HAP-1 (cell line): ENCODE data around the gene C19orf38.

Experiments
- DNase-seq, 2 experiments: peaks; one replicate each; pipeline ENCODE4 v3.0.0-alpha.2; 2016 to 2020; ENCODE audit warnings: low spot score in 2 of 2
- H3K27me3 ChIP-seq: fragments of 250-450 bp; sonication (Bioruptor Pico); 2 replicates; pipeline ENCODE4 v1.5.1; 2020; ENCODE audit warnings: low read depth, mild to moderate bottlenecking, moderate library complexity
- H3K36me3 ChIP-seq: fragments of 250-450 bp; sonication (Bioruptor Pico); replicated peaks from 2 replicates; pipeline ENCODE4 v1.5.1; 2020; ENCODE audit warnings: mild to moderate bottlenecking
- H3K4me1 ChIP-seq: fragments of 250-450 bp; sonication (Bioruptor Pico); 2 replicates; pipeline ENCODE4 v1.5.1; 2020; ENCODE audit warnings: mild to moderate bottlenecking
- H3K4me3 ChIP-seq: fragments of 250-450 bp; sonication (Bioruptor Pico); 2 replicates; pipeline ENCODE4 v1.5.1; 2020; ENCODE audit warnings: mild to moderate bottlenecking, moderate library complexity
- H3K9me3 ChIP-seq: fragments of 250-450 bp; sonication (Bioruptor Pico); 2 replicates; pipeline ENCODE4 v1.5.1; 2020; ENCODE audit warnings: mild to moderate bottlenecking, moderate library complexity
- in situ Hi-C: fragments of 300-500 bp; cut with MboI; formaldehyde crosslinking; loops from 3 replicates; pipeline ENCODE4 v1.14.3; 2020; ENCODE audit warnings: low sequenced_read_pairs, inconsistent platforms, mixed read lengths

The C19orf38 gene

DNA sequence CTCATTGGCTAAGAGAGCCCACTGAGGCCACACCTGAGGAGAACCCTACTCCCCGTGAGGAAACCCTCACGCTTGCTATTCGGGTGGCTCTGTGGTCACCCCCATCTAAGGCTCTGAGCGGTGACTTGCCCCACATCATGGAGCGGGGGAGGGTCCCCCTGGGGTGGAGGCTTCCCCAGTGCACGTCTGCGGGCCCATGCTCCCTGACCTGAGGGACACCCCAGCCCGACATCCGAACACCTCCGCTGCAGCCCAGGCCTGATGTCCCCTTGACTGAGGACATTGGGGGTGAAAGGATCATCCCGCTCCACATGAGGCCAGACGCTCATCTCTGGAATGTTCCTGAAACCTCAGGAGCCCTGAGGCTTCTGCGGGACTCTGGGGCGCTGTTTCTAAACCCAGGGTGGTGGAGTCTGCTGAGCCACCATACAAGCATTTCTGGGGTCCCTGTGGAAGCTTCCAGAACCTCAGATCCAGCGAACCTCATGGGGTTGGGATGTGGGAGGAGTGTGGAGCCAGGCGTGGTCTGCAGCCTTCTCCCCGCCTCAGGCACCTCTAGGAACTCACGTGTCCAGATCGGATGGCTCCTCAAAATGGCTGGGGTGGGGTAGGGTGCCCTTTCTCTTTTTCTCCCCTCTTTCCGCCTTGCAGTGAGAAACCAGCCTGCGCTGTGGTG, 32.1 kb upstream of the C19orf38 start:
- in situ Hi-C loops: no loop called here
- no peaks in the 10 kb centered on the region for H3K4me1 ChIP-seq

DNA sequence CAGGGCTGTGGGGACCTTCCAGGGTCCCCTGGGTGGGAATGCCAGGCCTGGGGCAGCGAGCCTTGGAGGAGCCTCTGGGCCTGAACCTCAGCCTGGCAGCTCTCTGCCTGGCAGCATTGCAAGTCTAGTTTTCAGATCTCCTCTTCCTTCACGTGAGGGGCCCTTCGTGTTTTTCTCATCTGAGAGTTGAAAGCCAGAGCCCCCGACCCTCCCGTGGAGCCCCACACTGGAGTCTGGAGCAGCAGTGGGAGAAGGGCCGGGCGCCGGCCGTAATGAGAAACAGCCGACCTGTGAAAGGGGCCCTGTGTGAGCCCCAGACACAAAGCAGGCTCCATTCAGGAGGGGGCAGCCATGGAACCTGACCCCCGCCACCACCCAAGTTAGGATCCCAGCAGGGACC, 31.5 kb upstream of the C19orf38 start:
- no peaks in the 10 kb centered on the region for H3K27me3 ChIP-seq
- DNase-seq: no peak
- in situ Hi-C loops: no loop called here
- no peaks in the 10 kb centered on the region for H3K9me3 ChIP-seq
- no peak overlapping the region for H3K4me3 ChIP-seq
- H3K4me1 ChIP-seq: no peaks in the 10 kb centered on the region
- peaks cover 27% of the 10 kb centered on the region for H3K36me3 ChIP-seq

More for the DNA sequence above, 32.1 kb upstream of the C19orf38 start:
- no peak for DNase-seq
- no peak overlapping the region for H3K4me3 ChIP-seq
- no peaks in the 10 kb centered on the region for H3K9me3 ChIP-seq
- H3K36me3 ChIP-seq: peaks cover 21% of the 10 kb centered on the region
- no peaks in the 10 kb centered on the region for H3K27me3 ChIP-seq

DNA sequence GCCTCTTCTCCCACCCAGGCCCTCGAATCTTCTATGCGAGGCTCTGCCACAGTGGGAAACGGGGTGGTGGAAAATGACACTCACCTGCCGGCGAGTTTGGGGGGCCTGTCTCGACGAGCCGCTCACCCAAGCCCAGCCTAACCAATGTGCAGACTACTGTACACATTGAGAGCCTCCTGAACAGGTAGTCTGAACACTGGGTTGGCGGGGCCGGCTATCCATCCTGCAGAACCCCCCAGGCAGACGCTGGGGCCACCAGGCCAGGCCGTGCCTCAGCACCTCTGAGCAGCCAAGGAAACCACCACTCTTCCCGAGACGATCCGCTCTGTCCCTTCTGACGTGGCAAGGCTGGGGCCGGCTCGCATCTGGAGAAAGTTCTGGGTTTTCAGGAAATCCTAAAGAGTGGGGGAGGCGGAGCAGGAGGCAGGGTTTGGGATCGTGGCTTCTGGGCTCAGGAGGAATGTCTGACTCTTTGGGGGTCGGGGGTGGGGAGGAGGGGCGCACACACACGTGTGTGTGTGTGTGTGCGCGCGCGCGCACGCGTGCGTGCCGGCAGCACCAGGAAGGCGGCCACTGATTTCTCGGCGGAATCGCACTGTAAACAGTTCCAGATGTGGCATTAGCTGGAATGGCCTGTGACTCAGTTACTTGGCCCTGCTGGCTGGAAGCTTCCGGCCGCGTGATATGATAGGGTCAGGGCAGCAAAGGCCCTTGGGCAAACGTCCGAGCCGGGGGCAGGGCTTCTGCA, 30.8 kb upstream of the C19orf38 start:
- H3K27me3 ChIP-seq: no peaks in the 10 kb centered on the region
- no peak overlapping the region for H3K4me3 ChIP-seq
- in situ Hi-C loops: no loop called here
- H3K36me3 ChIP-seq: peaks cover 29% of the 10 kb centered on the region
- no peaks in the 10 kb centered on the region for H3K4me1 ChIP-seq
- no peak for DNase-seq
- no peaks in the 10 kb centered on the region for H3K9me3 ChIP-seq

DNA sequence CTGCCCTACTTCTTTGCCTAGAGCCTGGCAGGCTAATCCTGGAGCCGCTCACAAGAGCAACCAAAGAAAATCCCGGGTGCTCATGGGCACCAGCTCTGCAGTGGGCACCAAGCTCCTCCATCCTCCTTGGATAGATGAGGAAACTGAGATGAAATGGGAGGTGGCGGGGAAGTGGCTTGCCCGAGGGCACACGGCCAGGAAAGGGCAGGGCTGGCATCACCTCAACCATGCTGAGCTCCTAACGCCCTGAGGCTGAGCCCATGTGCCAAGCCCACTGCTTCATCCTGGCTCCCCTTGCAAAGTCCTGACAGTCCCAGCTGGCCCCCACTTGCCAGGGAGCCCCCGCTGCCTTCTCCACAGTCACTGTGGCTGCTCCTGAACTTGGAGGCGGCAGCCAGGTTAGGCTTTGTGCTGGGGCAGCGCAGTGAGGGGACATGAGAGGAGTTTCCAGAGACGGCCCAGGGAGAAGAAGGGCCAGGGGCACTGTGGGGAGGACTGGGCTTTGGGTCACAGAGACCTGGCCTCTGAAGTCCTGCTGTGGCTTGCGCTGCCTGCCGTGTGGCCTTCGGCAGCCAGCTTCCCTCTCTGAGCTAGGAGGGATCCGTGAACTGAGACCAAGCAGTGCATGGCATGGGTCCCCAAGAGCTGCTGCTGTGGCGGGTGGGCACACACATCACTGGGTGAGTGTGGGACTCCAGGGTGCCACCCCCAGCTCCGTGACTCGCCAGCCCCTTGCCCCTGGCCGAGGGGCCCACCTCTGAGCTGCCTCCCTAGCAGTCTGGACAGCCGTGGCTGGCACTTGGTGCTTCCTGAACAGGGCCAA, 29.7 kb upstream of the C19orf38 start:
- Histone ChIP-seq H3K9me3 (no peaks in the 10 kb centered on the region), H3K4me1 (no peaks in the 10 kb centered on the region), H3K27me3 (no peaks in the 10 kb centered on the region), H3K36me3 (peaks cover 29% of the 10 kb centered on the region), H3K4me3 (no peak overlapping the region)
- in situ Hi-C loops: no loop called here
- no peak for DNase-seq

- H3K4me3 ChIP-seq: no peak overlapping the region
- no peaks in the 10 kb centered on the region for H3K4me1 ChIP-seq
- no peaks in the 10 kb centered on the region for H3K27me3 ChIP-seq
- in situ Hi-C loops: no loop called here
- peaks cover 36% of the 10 kb centered on the region for H3K36me3 ChIP-seq
- DNase-seq: no peak
- H3K9me3 ChIP-seq: no peaks in the 10 kb centered on the region
These were observed 28.8 kb upstream of the C19orf38 start for GRCh38 chr19:10819124-10820060.

GRCh38 chr19:10820173-10820572, 28.0 kb upstream of the C19orf38 start:
- H3K36me3 ChIP-seq: peaks cover 35% of the 10 kb centered on the region
- no peaks in the 10 kb centered on the region for H3K4me1 ChIP-seq
- no peak for DNase-seq
- no peak overlapping the region for H3K4me3 ChIP-seq
- H3K27me3 ChIP-seq: no peaks in the 10 kb centered on the region
- in situ Hi-C loops: no loop called here
- no peaks in the 10 kb centered on the region for H3K9me3 ChIP-seq

DNA sequence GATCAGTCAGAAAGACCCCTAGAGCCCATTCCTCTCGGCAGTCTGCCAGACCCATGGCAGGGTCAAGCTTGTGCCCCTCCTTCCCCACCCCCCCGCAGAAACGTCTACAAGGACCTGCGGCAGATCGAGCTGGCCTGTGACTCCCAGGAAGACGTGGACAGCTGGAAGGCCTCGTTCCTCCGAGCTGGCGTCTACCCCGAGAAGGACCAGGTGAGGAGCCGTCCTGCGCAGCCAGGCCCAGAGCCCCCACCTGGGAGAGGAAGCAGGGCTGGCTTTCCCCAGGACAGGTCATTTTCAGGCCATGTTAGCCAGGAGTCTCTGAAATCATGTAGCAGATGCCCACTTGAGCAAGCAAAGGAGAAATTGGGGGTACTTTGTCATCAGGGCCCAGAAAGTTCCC, 24.5 kb upstream of the C19orf38 start:
- Histone ChIP-seq H3K27me3 (no peaks in the 10 kb centered on the region), H3K4me1 (no peaks in the 10 kb centered on the region), H3K9me3 (no peaks in the 10 kb centered on the region), H3K4me3 (no peak overlapping the region), H3K36me3 (peaks cover 46% of the 10 kb centered on the region)
- in situ Hi-C loops: no loop called here
- DNase-seq: no peak

DNA sequence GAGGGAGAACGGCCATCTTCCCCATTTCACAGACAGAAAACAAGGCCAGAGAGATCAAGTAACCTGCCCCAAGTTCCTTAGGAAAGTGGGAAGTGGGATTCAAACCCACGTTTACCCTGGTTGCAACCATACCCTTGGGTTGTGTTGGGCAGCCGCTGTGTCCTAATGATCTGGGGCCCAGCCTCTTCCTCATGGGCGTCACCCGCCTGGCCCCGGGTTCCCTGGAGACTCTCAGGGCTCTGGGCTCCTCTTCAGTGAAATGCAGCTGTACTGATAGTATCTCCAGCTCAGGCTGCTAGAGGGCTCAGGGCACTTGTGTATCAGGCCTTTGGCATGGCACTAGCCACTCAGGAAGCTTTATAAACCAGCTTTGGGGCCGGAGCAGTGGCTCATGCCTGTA, 22.0 kb upstream of the C19orf38 start:
- H3K4me1 ChIP-seq: no peaks in the 10 kb centered on the region
- no peak for DNase-seq
- H3K27me3 ChIP-seq: no peaks in the 10 kb centered on the region
- in situ Hi-C loops: no loop called here
- H3K4me3 ChIP-seq: no peak overlapping the region
- H3K9me3 ChIP-seq: no peaks in the 10 kb centered on the region
- peaks cover 42% of the 10 kb centered on the region for H3K36me3 ChIP-seq

DNA sequence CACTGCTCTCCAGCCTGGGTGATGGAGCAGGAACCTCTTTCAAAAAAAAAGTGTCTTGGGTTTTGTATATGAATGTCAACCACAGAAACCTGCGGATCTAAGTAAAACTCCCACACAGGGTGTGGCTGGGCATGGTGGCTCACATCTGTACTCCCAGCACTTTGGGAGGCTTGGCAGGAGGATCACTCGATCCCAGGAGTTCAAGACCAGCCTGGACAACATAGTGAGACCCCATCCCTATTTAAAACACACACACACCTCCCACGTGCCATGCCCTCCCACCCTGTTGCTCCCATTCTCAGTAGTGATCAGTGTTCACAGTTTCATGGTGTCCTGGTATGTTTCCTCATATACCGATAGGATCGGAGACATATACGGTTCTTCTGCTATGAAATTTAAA, 21.4 kb upstream of the C19orf38 start:
- no peaks in the 10 kb centered on the region for H3K27me3 ChIP-seq
- DNase-seq: no peak
- H3K36me3 ChIP-seq: peaks cover 36% of the 10 kb centered on the region
- no peak overlapping the region for H3K4me3 ChIP-seq
- in situ Hi-C loops: no loop called here
- no peaks in the 10 kb centered on the region for H3K9me3 ChIP-seq
- H3K4me1 ChIP-seq: no peaks in the 10 kb centered on the region

DNA sequence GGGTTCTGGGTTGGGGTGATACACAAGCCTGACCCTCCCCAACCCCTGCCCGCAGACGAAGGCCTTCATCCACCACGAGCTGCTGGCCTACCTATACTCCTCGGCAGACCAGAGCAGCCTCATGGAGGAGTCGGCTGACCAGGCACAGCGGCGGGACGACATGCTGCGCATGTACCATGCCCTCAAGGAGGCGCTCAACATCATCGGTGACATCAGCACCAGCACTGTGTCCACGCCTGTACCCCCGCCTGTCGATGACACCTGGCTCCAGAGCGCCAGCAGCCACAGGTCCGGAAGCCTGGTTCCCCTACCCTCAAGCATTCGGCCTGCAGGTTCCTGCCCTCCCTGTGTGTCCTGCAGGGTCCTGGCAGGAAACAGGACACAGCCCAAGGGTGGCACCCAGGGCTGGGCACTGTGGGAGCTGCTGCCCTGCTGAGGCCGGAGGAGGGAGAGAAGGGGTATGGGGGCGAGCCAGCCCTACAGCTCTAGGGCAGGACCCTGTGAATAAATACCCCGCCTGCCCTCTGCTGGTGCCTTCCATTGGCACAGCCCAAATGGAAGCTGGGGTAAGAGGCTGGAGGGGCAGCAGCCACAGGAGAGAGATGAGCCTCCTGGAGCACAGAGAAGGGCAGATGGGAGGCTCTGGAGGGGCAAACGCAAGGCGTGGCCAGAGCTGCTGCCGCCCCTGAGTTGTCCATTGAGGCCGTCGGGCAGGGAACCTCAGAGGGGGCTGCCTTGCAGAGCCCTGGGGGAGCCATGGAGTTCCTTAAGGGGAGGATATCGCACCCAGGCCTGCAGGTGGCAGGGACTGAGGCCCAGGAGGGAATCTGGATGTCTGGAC, 19.0 kb upstream of the C19orf38 start:
- in situ Hi-C loops: no loop called here
- H3K4me3 ChIP-seq: no peak overlapping the region
- no peak for DNase-seq
- H3K36me3 ChIP-seq: peaks cover 44% of the 10 kb centered on the region
- no peaks in the 10 kb centered on the region for H3K4me1 ChIP-seq
- H3K27me3 ChIP-seq: no peaks in the 10 kb centered on the region
- H3K9me3 ChIP-seq: no peaks in the 10 kb centered on the region

GRCh38 chr19:10829967-10830366, 18.2 kb upstream of the C19orf38 start:
- no peaks in the 10 kb centered on the region for H3K27me3 ChIP-seq
- no peak overlapping the region for H3K4me3 ChIP-seq
- in situ Hi-C loops: no loop called here
- peaks cover 39% of the 10 kb centered on the region for H3K36me3 ChIP-seq
- no peaks in the 10 kb centered on the region for H3K9me3 ChIP-seq
- DNase-seq: no peak
- no peaks in the 10 kb centered on the region for H3K4me1 ChIP-seq

DNA sequence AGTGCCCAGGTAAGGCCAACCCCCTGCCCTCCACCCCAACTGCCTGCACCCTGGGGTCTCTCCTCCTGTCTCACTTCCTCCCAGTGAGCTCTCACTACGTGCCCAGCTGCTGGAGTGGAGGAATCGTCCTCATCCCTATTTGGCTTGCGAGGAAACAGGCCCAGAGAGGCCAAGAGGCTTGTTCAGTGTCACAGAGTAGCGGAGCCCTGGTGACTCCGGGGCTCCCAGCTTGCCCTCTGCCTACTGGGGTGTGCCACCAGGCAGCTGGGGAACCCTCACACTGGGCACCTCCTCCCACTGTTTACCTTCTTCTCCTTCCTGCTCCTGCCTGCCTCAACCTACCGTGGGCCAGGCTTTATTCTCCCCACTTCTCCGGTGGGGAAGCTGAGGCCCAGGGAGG, 17.8 kb upstream of the C19orf38 start:
- DNase-seq: no peak
- Histone ChIP-seq H3K4me3 (no peak overlapping the region), H3K9me3 (no peaks in the 10 kb centered on the region), H3K27me3 (no peaks in the 10 kb centered on the region), H3K36me3 (peaks cover 38% of the 10 kb centered on the region), H3K4me1 (peaks cover 2% of the 10 kb centered on the region; the same call in 1 of the 2 replicates)
- in situ Hi-C loops: no loop called here
